Hematopoietic multipotent progenitor cell treated with erythropoietin and hydrocortisone succinate and interleukin-3 and kit ligand, for 4 days (in vitro differentiated cells): ENCODE data around the gene RSPO4.

Experiments
- DNase-seq: peaks from one replicate; pipeline ENCODE4 v3.0.0-alpha.2; 2015

RSPO4 gene

DNA sequence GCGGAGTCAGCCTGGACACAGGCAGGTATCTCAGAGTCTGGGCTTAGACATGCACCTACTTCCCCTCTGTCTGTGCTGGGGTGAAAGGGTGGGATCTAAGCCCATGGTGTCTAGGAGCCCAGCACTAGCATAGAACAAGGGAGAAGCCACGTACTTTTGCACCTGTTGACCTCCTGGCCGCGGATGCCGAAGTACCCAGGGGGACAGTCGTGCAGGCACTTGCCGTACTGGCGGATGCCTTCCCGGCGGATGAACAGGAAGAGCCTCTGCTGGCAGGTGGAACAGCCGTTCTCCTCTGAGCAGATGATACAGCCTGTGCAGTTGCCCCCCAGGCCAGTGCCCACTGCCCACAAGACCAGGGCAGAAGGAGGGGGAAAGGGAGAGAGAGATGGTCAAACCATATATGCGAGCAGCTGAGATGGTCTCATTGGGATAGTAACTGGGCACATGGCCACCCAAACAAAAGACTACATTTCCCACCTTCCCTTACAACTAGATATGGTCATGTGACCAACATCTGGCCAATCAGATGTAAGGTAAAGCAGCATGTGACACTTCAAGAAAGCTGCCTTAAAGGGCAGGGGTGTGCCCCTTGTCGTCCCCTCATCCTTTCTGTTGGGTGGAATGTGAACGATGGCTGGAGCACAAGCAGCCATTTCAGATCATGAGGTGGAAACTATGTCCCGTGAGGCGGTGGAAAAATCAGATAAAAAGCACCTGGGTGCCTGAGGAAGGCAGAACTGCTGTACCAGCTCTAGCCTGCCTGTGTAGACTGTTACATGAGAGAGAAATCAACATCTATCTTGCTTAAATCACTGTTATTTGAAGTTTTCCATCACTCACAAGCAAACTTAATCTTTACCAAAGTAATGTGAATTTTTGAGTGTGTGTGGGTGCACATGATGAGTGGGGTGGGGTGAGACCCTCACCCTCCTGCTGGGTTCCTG, 34.0 kb downstream of the RSPO4 start:
- peak; percentile 73 for DNase-seq

DNA sequence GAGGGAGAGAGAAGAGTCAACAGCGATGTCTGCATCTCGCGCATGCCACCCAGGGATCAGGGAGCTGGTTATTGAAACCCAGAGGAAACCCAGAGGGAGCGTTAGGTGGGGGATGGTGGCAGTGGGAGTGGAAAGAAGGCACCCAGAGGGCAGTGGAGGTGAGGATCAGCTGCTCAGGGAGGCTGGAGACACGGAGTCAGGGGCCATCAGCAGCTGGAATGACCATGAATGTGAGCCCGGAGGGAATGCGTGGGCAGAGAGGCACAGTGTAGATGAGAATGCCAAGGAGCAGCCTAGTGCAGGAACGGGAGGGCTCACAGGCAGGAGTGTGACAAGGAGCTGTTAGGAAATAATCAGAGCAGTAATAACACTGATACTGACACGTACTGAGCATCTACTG, 36.2 kb downstream of the RSPO4 start:
- DNase-seq, result no peak

DNA sequence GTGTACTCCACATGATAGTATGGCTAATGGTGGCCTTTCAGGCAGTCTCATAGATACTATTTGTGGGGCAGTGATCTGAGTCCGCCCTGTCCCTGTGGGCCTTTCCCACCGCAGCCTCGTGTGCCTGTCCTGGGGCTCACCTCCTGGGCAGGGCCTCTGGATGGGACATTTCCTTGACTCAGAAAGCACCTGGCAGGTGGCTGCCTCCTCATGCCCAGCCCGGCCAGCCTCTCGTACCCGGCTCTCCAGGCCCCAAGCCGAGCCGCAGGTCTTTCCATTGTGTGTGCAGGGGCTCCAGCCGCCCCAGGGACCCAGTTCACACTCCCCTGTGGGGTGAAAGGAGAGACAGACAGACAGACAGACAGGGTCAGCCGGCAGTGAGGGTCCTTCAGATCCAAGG, 38.3 kb downstream of the RSPO4 start:
- DNase-seq, result no peak

DNA sequence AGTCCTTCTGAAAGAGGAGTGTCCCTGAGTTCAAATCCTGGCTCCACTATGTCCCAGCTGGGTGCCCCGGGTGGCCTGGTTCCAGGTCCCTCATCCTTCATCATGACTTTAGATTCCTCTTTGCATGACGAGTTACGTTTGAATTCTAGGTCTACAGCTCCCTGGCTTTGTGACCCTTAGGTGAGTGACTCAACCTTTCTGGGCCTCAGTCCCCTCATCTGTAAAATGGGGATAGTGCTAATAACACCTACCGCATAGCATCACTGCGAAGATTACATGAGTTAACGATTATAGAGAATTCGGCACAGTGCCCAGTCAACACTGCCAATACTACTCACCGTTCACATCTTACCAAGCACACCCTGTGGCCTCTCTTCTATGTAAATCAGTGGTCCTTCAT, 39.4 kb downstream of the RSPO4 start:
- DNase-seq, result no peak

DNA sequence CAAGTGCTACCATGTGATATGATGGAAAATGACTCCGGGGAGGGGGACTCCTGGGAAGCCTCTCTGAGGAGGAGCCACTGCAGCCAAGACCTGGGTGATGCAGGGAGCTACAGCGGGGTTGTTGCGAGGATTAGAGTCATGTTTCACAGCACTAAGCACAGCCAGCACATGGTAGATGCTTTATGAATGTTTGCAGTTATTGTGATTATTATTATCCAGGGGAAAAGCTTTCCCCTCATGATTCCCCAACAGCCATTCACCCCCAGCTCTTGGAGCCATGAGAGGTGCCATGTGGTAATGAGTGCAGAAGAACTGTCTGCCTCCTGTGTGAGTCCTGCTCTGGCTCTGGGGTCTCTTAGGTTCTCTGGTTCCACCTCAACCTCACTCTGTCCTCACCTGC, 39.9 kb downstream of the RSPO4 start:
- DNase-seq, result no peak

DNA sequence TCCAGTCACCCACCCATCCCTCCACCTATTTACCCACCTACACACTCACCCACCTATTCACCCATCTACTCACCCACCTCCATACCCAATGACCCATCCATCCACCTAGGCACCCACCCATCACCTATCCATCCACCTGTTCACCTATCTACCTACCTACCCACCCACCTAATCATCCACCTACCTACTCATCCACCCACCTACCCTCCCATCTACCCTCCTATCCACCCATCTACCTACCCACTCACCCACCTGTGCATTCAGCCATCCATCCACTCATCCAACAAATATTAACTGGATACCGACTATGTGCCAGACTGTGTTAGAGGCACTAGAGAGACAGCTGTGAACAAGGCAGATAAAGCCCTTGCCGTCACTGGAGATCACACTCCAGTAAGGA, 40.3 kb downstream of the RSPO4 start:
- DNase-seq, result no peak

DNA sequence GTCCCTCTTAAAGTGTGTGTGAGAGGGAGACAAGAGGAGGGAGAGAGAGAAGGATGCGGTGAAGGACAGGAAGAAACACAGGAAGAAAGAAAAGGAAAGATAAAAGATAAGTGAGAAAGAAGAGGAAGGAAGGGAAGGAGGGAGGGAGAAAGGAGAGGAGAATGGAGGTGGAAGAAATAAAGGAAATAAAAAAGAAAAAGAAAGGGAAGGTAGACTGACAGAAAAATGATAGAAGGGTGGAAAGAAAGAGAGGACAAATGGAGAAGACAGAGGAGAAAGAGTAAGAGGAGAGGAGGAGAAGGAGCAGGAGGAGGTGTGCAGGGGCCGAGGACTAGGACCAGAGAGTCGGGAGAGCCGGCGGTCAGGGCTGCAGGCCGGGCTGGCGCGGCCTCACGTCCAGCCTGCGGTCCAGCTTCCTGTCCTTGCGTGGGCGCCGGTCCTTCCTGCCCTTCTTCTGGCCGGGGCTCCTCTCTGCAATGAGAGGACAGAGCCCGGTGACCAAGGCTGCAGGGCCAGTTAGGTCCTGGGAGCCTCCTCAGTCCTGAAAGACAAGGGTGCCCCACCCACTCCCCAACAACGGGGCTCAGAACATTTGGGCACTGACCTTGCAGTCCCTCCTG, 42.0 kb downstream of the RSPO4 start:
- DNase-seq, result no peak

DNA sequence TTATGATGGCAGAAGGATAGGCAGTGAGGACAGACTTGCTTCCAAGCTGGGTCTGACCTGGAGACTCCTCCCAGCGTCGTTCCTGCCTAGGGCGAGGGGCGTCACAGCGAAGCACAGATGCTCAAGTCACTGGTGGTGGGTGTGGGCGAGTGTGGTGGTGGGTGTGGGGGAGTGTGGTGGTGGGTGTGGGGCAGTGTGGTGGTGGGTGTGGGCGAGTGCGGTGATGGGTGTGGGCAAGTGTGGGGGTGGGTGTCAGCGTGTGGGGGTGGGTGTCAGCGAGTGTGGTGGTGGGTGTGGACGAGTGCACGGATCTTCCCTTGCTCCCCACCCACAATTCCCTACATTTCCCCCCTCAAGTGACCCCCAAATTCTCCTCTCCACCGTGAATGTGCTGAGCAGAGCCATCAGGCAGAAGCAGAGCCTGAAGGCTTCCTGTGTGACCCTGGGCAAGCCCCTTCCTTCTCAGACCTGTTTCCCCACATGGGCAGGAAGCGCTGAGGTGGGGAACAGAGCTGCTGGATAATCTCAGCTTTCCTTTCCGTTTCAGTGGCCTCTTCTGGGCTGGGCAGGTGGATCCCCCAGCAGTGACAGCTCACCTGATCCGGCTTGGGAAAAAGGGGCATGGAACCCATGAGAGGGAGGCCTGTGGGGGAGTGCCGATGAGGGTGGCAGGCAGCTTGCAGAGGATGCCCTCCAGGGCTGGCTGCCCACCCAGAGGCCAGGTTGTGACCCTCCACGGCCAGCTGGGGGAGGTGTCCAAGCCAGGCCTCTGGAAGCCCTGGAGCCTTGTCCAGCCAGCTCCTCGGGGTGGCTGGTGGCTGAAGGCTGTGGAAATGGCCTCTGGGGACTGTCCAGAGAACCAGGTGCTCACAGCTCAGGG, 42.9 kb downstream of the RSPO4 start:
- DNase-seq, result no peak

DNA sequence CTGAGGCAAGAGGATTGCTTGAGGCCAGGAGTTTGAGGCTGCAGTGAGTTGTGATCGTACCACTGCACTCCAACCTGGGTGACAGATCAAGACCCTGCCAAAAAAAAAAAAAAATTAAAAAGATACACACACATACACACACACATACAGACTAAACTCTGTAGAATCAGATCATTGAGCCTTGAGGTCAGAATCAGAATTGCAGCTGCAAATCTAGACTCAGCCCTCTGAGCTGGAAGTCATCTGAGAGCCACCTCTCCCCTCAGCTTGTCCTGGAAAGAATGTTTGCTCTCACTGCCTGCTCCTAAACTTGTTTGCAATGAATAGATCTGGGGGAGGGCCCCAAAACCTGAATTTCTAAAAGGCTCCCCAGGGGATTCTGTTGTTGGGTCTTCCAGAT, 44.6 kb downstream of the RSPO4 start:
- DNase-seq, result peak; percentile 33

DNA sequence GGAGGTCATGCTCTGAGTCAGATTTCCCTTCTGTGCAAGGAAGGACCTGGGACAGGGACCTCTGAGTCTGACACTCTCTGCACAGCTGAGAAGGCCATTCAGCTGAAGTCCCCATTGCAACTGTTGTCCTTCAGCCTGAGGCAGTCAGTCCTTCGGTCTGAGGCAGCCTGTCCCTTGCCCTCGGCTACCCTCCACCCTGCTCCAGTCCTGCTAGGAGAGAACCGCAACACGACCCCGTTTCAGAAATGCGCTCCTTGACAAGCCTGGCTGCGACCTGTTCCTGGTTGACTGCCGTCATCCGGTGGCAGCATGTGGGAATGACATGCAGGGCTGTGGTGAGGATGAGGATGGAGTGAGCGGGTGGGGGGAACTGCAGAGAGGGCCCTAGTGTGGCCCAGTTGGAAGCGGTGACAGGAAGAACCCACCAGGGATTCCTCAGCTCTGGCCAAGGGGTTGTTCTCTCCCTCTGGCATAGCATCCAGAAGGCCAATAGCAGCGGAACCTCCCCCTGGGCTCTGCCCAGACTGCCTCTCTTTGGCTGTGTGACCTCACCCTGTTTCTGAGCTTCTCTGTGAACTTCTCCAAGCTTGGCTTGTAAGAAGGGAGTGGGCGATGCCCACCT, 45.7 kb downstream of the RSPO4 start:
- peak; percentile 85 for DNase-seq

DNA sequence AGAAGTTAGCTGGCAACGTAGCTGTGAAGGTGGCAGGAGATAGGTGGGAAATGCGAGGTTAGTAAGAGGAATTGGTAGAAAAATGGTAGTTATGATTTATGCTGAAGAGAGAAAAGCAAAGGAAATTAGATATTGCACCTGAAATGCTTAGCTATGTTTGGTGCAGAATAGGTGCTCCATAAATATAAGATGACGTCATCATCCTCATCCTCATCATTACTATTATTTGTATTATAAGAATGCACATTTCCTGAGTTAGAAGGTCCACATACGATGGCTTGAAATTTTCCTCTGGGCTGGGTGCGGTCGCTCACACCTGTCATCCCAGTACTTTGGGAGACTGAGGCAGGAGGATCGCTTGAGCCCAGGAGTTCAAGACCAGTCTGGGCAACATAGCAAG, 46.5 kb downstream of the RSPO4 start:
- DNase-seq, result no peak

DNA sequence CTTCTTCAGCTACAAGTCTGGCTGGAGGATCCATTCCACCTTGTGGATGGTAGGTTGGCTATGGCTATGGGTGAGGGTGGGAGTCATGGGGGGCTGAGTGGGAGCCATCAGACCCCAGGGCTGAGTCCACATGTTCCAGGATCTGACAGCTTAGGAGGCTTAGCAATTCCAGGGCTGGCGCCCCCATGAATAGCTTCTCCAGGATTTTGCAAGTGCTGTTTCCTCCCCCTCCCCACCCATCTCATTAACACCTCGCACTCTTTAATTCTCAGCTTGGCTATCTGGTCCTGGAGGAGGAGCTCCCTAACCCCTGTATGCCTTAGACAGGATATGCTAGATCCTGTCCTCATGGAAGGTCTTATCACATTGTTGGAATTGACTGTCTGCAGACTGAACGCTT, 47.0 kb downstream of the RSPO4 start:
- DNase-seq, result no peak

DNA sequence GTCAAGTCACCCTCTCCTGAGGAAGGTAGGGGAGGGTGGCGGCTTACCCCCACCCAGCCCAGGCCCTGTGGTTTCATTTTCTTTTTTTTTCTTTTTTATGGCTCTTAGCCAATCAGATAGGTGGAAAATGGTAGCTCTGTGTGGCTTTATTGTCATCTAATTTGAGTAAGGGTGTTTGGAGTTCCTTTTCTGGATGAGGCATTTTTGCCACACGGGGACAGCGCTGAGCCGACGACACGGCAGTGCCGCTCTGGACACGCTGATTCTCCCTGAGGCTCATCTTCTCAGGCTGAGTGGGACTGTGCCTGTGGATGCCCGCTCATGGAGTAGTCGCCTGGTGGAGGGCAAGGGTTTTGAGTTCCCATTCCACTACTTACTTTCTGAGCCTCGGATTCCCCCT, 48.4 kb downstream of the RSPO4 start:
- DNase-seq, result peak; percentile 31

DNA sequence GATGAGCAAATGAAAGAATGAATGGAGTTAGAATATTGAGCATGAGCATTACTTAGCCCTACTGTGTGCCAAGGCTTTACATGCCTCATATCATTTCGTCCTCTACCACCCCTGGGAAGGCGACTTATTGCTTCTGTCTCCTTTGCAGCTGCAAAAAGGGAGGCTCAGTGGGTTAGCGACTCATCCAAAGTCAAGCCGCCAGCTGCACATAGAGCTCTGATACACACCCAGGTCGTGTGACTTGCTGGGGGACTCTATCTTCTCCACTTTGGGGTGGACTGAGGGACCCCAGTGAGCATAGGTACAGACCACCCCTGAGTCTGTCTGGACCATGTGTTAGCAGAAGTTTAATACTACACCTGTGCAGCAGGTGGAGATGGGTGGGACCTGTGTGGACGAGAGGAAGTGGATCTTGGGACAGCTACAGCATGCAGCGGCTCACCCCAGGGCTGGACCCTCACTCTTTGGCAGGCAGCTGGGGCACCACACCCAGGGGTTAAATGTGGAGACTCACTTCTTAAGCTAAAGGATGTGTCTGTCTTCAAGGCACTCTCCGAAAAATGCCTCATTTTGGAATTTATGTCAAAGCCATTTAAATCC, 49.8 kb downstream of the RSPO4 start:
- DNase-seq, result peak; percentile 39

DNA sequence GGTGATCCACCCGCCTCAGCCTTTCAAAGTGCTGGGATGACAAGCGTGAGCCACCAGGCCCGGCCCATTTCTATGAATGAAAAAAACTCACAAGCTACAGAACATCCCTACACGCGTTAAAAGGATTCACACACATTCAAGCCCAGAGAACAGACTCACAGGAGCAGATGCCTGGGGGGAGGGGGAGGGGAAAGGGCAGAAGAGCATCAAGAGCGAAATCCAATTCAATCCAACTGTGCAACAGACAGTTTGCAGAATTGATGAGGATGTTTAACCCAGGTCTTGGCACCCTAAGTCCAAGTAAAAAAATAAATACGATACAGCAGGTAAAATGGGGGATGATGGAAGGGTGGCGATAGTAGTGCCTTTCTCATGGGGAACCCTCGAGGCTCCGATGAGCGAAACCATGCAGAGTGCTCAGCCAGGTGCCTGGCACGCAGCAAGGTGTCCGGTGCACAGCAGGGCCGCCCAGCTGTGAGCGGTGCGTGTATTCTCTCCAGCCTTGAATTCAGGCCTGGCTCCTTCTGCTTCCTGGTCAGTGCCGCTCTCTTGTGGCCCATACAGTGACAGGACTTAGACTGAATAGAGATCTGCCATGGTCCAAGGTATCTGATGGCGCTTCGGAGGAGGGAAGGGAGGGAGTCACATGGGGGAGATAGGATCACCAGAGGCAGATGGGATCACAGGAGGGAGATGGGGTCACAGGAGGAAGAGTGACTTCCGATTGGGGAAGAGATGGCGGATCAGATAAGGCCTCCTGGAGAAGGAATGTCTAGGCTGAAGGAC, 50.5 kb downstream of the RSPO4 start:
- DNase-seq, result peak; percentile 21

DNA sequence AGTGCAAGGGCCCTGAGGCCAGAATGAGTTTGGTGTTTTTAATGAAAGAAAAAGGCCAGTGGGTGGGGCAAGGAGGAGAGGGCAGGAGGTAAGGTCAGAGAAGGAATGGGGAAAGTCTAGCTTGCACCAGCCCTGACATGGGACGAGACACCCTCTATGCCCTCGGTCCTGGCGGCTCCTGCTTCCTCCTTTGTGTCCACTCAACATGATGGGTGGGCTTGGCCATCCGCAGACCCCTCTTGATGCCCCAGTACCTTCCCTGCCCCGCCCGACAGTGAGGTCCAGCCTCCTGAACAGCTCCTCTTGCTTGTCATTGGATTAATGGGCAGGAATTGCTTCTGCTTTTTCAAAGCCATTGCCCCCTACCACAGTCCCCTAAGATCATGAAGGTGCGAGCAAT, 52.4 kb downstream of the RSPO4 start:
- no peak for DNase-seq

DNA sequence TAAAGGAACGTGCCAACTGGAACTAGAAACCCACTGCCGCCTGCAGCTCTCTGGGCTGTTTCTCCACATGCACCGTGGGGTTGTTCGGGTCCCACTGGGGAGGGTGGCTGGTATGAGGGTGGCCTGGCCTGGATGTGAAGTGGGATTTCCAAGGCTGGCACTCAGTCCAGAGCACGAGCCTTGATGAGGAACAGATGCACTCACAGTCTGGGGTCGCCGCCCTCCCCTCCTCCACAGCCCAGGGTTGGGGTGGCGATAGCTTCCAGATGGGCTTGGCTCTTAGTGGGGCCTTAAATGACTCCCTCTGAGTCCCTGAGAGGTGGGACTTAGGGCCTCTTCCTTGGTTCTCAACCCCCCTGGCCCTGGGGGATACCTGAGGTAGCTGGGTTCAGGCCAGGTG, 55.3 kb downstream of the RSPO4 start:
- DNase-seq, result no peak

DNA sequence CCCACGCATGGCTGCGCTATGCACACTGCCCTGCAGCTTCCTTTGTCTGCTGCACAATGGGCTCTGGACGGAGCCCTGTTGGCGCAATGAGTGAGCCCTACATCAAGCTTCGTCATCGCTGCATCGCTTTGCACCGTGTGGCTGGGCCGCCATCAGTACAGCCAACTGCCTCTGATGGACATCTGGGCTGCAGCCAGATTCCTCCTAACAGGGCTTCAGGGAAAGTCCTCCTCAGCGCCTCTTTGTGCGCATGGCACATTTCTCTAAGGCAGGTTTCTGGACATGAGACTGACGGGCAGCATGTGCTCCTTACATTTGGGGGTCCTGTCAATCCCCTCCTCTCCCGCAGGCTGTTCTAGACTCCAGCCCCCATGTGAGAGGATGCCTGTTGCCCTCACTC, 56.3 kb downstream of the RSPO4 start:
- DNase-seq, result no peak

DNA sequence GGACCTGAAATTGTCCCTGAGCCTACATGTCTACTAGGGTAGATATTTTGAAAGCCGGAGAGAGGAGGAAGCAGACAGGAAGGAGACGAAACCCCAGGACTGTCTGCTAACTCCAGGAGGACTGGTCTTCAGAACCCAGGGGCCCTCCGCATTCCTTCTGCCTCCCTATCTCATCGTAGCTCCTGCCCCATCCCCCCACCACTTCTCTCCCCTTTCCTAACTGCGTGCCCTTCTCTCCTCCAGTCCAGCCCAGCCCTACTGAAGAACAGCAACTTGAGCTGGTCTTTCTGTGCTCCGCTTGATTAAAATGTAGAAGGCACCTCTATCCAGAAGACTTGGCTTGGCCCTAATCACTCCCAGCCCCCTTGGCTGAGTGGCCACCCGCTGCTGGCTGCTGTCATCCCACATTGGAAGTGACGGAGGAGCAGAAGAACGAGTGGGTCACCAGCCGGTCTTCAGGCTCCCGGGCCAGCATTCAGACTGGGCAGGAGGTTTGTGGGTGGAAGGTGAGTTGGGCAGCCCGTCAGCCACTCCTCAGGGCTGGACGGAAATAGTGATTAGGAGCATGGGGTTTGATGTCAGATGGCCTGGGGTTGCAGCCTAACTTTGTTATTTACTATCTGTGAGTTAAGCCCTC, 57.2 kb downstream of the RSPO4 start:
- DNase-seq, result no peak

DNA sequence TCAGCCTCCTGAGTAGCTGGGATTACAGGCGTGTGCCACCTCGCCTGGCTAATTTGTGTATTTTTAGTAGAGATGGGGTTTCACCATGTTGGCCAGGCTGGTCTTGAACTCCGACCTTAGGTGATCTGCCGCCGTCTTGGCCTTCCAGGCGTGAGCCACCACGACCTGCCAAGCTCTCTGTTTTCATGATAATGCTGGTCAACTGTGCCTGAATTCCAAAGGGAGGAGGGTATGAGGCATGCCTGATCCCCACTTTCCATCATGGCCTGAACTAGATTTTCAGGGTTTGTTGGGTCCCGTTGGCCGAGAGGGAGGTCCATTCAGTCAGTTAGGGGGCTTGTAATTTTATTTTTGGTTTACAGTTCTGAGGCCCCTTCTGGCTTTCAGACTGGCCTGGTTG, 58.0 kb downstream of the RSPO4 start:
- DNase-seq, result no peak

DNA sequence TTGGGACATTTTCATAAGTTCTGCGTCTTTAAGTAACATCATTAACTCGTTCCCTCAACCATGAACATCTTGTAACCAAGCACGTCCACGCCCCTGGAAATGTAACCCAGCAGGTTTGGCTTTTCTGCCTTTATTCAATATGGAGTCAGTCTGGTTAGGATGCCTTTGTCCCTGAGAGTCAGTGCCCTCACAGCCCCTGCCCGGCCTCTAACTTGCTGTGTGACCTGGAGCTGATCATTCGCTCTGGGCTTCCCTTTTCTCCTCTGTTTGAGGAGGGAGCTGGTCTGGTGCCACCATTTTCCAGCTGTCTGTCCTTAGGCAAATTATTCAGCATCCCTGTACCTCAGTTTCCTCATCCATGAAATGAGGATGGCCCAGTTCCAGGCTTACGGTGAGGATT, 59.5 kb downstream of the RSPO4 start:
- no peak for DNase-seq
